COLO668 (cell line): ENCODE data around the gene KLHL1.

Experiments used
- DNase-seq: peaks from one replicate; lab custom pipeline; 2025; ENCODE audit not compliant: unreplicated experiment; lab: John Stamatoyannopoulos, UW

KLHL1 gene

DNA sequence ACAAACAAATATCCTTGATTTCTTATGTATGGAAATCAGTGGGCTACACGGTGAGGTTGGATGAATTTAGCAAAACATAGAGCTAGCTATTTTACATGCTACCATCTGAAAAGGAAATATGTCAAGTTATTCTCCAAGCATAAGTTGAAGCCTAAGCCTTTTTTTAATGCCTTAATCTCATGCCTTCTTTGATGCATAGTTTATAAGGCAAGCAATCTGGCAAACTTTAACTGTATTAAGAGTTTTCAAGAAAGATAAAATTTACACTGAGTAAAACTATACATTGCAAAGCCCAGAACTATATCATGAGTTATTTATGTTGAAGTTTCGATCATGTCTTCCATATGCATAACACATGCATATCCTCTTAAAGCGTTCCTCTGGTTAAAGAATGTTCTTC lies 85.6 kb downstream of the KLHL1 start:
- DNase-seq, result no peak

DNA sequence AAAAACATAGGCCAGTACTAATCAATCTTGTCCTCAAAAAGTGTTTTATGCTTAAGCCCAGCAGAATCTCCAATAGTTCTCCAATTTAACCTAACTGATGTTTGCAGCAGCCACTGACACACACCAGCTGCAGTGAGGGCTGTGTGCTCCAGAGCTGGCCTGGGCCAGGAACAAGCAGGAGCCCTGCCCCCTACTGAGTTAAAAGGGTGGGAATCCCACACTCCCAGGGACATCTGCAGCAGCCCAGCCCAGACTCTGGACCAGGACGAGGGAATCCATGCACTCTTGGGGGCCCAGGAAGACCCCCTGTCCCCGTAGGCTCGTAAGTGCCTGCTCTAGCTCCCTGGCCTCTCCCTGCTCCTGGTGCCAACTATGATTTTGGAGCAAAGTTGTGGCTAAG lies 92.1 kb downstream of the KLHL1 start:
- no peak for DNase-seq

DNA sequence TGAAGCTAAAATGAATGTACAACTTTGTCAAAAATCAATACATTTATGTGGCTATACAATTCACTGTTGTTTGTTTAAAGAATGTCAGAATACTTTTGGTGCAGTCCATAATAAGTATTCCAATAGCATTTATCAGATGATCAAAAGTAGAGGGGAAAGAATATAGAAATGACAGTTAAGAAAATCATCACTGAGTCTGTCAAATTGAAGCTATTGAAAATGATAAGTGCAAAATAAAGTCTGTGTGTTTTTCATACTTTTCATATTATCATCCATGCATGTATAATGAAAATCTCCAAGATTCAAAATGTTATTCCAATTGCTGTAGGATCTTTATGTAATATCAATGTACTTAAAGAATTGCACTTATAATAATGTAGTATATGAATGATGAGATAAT lies 93.9 kb downstream of the KLHL1 start:
- DNase-seq, result no peak

DNA sequence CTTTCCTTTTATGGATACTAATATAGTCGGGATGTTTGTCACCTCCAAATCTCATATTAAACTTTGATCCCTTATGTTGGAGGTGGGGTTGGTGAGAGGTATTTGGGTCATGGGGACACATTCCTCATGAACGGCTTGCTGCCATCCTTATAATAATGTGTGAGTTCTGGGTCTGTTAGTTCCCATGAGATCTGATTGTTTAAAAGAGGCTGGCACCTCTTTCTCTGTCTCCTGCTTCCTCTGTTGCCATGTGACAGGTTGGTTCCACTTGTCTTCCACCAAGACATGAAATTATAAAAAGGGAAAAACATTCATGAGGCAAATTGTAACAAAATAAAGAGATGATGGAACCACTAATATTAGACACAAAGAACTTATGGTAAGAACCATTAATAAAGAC lies 108.4 kb downstream of the KLHL1 start:
- no peak for DNase-seq

DNA sequence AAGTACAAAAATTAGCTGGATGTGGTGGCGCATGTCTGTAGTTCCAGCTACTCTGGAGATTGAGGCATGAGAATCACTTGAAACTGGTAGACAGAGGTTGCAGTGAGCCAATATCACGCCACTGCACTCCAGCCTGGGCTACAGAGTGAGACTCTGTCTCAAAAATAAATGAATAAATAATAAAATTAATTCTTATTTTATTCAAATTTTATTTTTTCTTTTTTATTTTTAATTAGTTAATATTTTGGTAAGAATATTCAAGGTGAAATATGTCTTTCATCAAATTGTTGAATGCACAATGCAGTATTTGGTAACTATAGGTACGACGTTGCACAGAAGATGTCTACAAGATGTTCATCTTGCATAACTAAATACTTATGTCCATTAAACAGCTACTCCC lies 111.2 kb downstream of the KLHL1 start:
- no peak for DNase-seq

DNA sequence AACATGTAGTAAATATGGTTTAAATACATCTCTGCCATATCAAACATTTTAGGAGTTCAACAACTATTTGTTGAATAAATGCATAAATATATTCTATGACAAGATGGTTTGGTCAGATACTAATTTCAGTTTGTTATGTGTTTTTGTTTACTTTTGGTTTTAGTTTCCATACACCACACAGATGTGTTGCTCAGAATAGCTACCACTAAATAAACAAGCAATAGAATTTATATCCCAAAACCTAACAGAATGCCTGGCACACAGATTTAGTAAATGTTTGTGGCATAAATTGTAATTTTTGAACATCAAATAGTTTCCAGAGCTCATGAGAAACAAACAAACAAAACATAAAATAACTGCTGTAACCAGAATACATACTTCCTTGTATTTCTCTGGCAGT lies 127.5 kb downstream of the KLHL1 start:
- DNase-seq, result no peak

DNA sequence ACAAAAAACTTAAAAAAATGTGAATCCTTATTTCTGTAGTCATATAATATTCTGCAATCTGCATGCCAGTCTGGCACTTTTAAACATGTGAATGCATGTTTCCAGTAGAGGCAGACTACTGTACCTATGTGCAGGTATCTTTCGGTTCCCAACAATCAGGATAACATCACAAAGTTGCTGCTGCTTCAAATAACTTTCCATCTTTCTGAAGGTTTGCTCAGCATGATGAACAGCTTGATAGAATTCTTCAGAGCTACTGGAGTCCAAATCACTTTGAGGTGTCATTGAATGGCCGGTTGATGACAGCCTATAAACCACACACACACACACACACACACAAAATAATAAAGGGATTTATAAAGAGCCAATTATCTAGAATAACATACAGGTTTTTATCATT lies 132.8 kb downstream of the KLHL1 start:
- DNase-seq, result no peak

DNA sequence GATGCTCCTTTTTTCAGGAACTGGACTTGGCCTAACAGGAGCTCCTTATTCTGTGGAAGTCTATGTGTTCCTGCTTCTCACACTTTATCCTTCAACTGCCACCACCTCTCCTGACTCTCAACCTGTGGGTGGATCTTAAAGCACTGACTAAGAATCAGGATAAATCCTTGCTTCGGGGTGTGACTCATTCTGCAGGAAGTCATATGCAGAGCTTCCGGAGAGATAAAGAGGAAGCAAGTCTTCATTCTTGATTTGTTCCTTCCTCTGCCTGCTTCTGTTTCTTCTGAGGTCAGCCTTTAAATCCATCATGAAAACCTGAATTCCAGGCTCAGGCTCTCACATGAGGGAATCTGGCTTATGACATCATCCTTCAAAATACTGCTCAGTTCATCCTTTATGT lies 137.7 kb downstream of the KLHL1 start:
- DNase-seq, result no peak

DNA sequence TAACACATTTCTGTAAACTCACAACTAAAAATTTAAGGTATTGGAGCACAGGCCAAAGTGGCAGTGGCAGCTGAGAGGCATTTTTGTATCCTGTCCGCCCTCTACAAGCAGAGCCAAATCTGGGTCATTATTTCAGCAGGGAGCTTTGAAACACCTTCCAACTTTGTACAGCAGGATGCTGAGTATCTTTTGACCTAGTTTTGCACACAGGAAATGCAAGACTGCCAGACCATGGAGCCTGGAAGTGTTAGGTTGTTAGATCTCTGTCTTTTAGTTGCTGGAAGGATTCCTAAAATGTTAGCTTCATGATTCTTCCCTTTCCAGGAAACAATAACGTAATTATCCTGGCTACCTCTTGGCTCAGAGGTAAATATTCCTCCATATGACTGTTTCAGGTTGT lies 149.2 kb downstream of the KLHL1 start:
- DNase-seq, result no peak

DNA sequence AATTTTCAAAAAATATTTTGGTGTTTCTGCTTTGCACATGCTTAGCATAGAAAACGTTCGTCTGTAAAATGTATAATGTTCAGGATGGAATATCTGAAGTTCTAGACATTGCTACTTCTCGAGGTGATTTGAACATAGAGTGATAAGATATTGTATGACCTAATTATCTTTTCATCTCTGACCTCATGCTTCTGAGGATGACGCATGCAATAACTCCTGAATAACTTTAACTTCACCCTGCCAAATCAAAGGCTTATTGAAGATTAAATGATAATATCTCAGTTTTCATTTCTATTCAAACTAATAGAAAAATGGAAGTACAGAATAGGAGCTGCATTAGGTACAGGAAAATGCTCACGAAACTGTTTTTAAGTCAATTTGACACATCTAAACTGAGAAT lies 151.4 kb downstream of the KLHL1 start:
- DNase-seq, result no peak

DNA sequence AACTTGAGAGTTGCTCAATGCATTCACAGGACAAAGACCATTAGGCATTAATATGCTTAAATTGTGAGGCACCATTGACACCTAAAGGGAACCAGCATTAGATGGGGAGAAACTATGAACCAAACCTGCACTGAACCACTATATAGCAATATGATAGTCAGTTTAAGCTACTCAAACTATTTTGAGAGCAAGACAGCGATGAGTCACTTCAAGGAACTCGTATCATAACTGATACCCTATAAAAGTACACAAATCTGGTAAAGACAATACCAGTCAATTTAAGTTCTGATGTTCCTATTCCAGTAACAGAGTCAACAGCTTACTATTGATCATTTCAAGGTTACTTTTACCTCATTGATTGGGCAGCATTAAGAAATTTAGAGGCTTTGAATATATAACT lies 151.9 kb downstream of the KLHL1 start:
- DNase-seq, result no peak

DNA sequence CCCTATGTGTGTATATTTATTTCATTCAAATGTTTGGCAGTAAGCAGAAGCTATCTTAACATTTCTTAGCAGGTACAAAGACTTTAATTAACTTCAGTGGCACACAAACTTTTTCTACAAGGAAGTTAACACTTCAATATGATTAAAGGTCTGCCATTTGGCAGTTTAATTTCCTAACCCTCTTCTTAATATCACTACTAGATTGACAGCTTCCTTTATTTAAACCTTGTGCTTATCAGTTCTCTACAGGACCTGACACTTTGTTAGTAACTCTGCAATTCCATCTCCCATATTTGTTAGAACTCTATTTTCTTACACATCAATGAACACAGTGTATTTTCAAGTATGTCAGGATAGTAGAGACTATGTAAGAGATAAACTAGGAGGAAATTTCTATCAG lies 153.0 kb downstream of the KLHL1 start:
- no peak for DNase-seq

DNA sequence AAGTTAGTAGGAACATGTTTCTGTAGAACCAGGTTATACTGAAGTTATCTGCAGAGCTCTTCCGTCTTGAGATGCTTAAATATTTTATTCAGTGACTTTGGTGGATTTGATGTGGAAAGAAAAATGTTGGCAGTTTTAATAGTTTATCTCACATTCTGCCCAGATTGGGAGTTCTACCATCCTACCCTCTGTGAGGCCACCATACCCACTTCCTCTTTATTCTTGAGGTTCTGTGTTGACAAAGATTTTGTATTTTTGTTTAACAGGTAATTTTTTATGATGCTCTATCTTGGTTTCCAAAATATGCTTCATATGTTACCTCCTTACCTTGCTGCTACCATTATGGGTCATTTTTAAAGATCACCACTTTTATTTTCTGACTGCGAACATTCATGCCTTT lies 156.8 kb downstream of the KLHL1 start:
- DNase-seq, result no peak

DNA sequence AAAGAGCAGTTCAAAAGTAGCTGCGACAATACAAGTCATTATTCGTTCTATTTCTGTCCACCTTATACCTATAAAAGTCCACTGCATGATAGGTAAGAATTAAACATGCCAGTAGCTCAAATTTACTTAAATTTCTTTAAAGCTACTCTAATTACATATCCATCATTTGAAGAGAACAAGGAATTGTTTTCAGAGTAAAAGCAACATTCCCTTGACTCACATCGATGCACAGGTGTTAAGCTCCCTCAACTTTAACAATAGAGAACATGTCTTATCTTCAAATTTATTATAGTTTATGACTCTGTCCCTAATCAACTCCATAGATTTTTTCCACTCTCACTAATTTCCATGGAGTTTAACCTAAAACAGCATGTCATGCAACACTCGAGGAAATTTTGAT lies 158.1 kb downstream of the KLHL1 start:
- no peak for DNase-seq

DNA sequence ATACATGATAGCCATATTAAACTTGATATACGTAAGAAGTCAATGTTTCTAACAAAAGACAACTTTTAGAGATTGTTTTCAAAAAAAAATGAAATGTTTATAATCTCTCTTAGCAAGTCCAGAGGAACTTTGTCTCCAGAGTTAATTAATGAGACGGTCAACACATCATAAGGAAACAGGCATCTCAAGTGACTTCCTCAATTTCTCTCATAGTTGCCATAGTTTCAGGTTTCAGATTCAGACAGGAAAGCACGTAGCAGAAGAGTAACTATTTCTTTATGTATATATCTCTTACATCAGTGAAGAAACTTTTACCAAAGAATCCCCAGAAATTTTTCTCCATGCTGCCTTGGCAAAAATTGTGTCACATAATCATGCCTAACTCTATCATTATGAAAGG lies 160.2 kb downstream of the KLHL1 start:
- DNase-seq, result no peak

DNA sequence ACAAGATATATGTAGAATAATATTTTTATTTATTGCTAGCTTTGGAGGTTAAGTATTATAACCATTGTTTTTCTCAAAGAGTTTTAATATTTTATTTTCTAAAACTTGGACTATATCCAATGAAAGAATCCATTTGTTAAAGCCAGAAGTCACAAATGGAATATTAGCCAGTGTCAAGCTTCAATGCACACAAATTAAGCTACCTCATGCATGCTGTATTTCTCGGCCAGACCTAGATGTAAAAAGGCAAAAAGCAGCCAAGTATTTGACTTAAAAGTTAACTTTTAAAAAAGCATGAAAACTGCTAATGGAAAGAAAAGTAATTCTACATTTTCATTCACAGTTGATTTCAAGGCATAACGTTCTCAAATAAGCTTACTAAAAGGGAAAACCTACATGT lies 160.7 kb downstream of the KLHL1 start:
- no peak for DNase-seq

DNA sequence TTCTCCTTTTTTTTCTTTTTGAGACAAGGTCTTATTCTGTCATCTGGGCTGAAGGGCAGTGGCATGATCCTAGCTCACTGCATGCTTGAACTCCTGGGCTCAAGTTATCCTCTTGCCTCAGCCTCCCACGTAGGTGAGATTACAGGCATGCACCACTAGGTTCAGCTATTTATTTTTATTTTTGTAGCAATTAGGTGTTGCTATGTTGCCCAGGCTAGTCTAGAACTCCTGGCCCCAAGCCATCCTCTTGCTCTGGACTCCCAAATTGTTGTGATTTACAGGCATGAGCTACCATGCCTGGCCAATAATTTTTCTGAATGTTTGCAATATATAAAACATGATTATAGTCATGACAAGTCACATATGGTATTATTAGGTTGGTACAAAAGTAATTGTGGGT lies 161.7 kb downstream of the KLHL1 start:
- no peak for DNase-seq

DNA sequence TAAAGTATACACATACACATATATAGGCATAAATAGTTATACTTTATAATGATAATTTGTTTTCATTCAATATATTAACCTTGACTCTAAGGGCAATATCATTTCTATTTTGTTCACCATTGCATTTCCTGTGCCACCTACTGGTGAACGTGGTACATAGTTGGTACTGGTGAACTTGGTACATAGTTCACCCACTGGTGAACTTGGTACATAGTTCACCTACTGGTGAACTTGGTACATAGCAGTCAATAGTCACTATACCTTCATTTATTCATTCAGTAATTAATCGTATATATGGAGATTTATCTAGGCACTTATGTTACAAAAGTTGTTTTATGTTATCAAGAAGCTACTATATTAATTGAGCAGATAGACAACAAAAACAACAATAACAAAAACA lies 173.2 kb downstream of the KLHL1 start:
- DNase-seq, result no peak

DNA sequence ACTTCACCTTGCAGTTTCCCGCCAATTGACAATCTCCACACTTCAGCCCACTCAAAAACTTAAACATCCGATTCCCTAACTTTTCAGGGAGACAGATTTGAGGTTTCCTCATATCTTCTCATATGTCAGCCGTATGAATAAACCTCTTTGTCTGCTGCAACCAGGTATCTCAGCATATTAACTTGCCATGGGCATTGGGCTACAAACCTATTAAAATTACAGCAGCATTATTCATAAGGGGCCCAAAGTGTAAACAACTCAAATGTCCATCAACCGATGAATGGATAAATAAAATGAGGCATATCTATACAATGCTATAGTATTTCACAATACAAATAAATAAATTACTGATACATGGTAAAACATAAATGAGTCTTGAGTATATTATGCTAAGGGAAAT lies 180.0 kb downstream of the KLHL1 start:
- DNase-seq, result no peak

DNA sequence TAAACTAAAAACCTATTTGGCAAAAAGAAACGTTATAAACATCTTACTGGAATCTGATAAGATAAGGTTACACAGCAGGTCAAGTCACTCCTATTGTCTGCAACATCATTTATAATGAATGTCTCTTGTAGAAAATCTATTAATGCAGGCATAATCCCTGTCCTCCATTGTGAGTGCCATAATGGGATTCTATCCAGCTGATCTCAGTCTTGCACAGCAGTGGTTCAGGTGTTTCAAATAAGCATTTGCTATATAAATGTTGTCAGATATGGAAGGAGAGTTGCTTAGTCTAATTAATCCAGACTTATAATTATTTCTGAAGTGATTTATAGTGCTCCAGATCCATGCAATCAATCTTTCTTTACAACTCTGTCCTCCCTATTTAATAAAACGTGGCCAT lies 187.1 kb downstream of the KLHL1 start:
- DNase-seq, result no peak

DNA sequence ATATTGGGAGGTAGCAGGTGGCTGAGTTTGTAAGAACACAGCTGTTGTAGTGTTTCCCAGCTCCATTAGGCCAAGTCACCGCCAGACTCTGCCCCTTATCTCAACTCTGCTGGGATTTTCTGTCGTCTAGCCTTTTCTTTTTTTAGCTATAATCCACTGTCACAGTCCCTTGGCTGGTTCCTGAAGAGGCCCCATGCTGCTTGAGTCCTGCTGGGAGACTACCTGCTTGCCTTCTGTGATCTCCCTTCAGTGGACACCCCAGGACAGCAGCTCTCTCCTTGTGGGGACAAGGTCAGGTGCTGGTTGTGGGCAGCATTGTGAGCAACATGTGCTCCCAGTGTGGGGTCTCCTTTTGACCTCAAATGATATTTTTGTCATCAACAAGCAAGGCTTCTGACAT lies 195.6 kb downstream of the KLHL1 start:
- no peak for DNase-seq

DNA sequence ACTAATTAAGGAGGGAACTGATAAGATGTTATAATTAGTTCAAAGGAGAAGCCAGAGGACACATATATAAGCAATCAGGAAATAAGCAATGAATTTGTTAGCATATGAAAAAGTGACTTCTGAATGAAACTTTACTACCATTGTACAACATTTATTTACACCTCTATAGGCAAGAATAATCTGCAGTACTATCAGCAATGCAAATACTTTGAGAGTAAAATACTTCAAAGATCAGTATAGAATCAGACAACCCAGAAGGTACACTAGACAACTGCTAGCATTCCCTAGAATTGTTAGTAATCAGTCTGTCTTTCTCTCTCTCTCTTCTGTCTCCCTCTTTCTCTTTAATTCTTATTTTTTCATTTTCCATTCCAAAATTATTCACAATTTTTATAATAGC lies 197.5 kb downstream of the KLHL1 start:
- no peak for DNase-seq

DNA sequence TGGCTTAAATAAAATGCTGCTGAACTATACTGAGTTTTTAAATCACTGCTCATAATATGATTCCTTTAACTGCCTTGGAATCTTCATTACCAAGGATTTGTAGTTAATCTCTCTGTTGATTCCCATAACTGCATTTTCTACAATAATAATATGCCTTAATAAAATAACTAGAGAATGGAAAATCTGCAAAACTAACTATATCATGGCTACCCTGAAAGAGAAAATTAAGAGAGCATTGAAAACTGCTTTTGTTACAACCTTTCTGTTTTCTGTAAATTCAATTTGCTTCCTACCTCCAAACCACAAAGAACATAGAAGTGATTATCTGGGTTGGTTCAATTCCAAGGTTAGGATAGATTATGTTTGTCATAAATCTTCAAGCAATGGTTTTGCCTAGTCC lies 203.5 kb downstream of the KLHL1 start:
- DNase-seq, result no peak

DNA sequence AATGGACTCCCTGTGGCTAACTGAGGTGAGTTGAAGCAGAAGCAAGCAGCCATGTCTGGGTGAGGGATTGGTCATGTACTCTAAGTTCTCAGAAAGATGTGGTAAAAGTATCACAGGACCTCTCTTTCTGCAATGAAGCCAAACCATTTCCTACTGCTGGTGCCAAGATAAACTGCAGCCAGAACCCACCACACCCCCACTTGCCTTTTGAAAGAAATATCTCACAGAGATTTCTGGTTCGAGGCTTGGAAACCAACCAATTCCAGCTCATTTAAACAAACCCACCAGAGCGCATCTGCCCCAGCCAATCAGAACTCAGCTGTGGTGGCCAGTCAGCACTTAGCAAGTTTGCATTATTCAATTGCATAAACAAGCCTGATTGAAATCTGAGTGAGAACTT lies 205.2 kb downstream of the KLHL1 start:
- DNase-seq, result no peak
